Measurements from ENCODE around the gene C4A.
"Not testable (repeated sequence)": the region's sequence is repeated elsewhere in the genome, so short reads cannot be mapped to it uniquely, and the experiment has no call there.

C4A gene

DNA sequence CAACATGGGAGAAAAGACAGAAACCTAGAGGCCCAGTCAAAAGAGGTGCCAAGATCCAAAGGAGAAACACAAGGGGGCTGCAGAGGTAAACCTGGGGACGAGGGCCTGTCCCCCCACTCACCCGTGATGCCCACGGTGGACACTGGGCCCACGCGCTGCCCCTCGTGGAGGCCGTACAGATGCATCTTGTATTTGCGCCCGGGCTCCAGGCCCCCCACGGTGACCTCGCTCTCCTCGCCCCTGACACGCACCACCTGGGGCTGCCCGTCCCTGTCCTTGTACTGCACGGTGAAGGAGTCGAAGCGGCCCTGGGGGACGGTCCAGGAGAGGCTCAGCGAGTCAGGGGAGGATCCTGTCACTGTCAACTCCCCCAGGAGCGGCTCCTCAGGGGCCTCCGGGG lies 67.3 kb downstream of the C4A start:
- DNase-seq (ENCODE audit: low read depth in 3 of 3): not testable (repeated sequence)

DNA sequence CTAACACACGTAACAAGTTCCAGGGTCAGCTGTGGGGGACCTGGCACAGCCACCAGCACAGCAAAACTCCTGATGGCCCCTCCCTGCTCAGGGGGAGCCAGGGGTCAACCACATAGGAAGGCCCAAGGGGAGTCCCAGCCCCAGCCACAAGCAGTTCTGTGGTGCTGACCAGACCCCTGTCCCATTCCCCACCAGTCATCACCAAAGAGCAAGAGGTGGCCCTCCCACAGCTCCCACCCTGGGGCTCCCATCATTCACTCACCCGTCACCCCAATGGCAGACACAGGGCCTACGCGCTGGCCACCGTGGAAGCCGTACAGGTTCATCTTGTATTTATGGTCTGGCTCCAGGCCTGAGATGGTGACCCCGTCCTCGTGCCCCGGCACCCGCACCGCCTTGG lies 67.9 kb downstream of the C4A start:
- not testable (repeated sequence) for DNase-seq (ENCODE audit: low read depth in 3 of 3)

DNA sequence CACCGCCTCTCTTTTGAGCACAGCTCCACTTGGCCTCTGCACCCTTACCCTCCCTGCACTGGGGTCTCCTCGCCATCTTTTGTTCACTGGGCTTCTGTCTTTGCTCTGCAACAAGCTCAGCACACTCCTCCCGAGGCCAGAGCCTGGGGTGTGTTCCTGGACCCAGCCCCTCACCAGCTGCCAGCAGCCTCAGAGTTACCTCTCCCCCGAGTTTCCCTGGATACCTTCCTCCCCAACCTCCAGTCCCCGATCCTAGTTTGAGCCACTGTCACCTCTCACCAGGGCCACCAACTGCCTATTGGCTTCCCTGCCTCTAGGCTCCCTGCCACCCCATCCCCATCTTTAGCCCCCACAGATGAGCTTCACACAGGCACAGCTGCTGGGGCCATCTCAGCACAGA lies 68.7 kb downstream of the C4A start:
- no peak for DNase-seq (ENCODE audit: low read depth in 3 of 3)
